Effector memory CD4-positive, alpha-beta T cell (primary cell): ENCODE data around the gene WDR86.

Source experiments
- DNase-seq, 3 donors: peaks; one replicate each; pipeline ENCODE4 v3.0.0-alpha.2; 2020
- H3K27ac ChIP-seq: 2 replicates; pipeline ENCODE4 v1.7.0; 2013; ENCODE audit warnings: mild to moderate bottlenecking, low read length, moderate library complexity; ENCODE audit not compliant: insufficient read depth, poor library complexity, severe bottlenecking
- H3K27me3 ChIP-seq: replicated peaks from 2 replicates; pipeline ENCODE4 v1.7.0; 2013; ENCODE audit warnings: mild to moderate bottlenecking, low read length; ENCODE audit not compliant: insufficient read depth, control insufficient read depth, poor library complexity, severe bottlenecking
- H3K36me3 ChIP-seq: 2 replicates; pipeline ENCODE4 v1.7.0; 2013; ENCODE audit warnings: mild to moderate bottlenecking, low read length, moderate library complexity; ENCODE audit not compliant: control insufficient read depth, insufficient read depth
- H3K4me1 ChIP-seq: 2 replicates; pipeline ENCODE4 v1.7.0; 2013; ENCODE audit warnings: low read length, mild to moderate bottlenecking; ENCODE audit not compliant: control insufficient read depth, insufficient read depth, poor library complexity, severe bottlenecking
- H3K4me3 ChIP-seq: 2 replicates; pipeline ENCODE4 v1.7.0; 2013; ENCODE audit warnings: low read length, low read depth, mild to moderate bottlenecking; ENCODE audit not compliant: insufficient read depth, poor library complexity, severe bottlenecking
- H3K9me3 ChIP-seq: 2 replicates; pipeline ENCODE4 v1.7.0; 2013; ENCODE audit warnings: mild to moderate bottlenecking, low read length, moderate library complexity; ENCODE audit not compliant: control insufficient read depth

WDR86 gene

GRCh38 chr7:151408498-151408838 lies 1.4 kb downstream of the WDR86 start:
- no peaks in the 10 kb centered on the region for H3K9me3 ChIP-seq
- DNase-seq: no peak
- H3K36me3 ChIP-seq: peaks cover 3% of the 10 kb centered on the region
- peak overlapping the region; percentile 12 for H3K4me3 ChIP-seq
- H3K4me1 ChIP-seq: peaks cover 31% of the 10 kb centered on the region
- H3K27me3 ChIP-seq: no peaks in the 10 kb centered on the region
- peak overlapping the region; percentile 85 for H3K27ac ChIP-seq

GRCh38 chr7:151406886-151407583 lies 2.8 kb downstream of the WDR86 start:
- H3K4me3 ChIP-seq: no peak overlapping the region

GRCh38 chr7:151406051-151406875 lies 3.6 kb downstream of the WDR86 start:
- no peaks in the 10 kb centered on the region for H3K36me3 ChIP-seq
- no peak overlapping the region for H3K4me3 ChIP-seq
- no peaks in the 10 kb centered on the region for H3K27me3 ChIP-seq
- H3K9me3 ChIP-seq: no peaks in the 10 kb centered on the region
- DNase-seq: no peak
- peaks cover 27% of the 10 kb centered on the region for H3K4me1 ChIP-seq
- no peak overlapping the region for H3K27ac ChIP-seq

More at GRCh38 chr7:151406886-151407583, 2.8 kb downstream of the WDR86 start:
- DNase-seq: no peak
- no peak overlapping the region for H3K27ac ChIP-seq
- H3K4me1 ChIP-seq: peaks cover 31% of the 10 kb centered on the region
- H3K27me3 ChIP-seq: no peaks in the 10 kb centered on the region
- no peaks in the 10 kb centered on the region for H3K9me3 ChIP-seq
- no peaks in the 10 kb centered on the region for H3K36me3 ChIP-seq

- no peaks in the 10 kb centered on the region for H3K36me3 ChIP-seq
- H3K27me3 ChIP-seq: no peaks in the 10 kb centered on the region
- H3K4me3 ChIP-seq: no peak overlapping the region
- no peaks in the 10 kb centered on the region for H3K9me3 ChIP-seq
- H3K27ac ChIP-seq: no peak overlapping the region
- H3K4me1 ChIP-seq: peaks cover 23% of the 10 kb centered on the region
- DNase-seq: no peak
Observed at GRCh38 chr7:151405588-151405987, 4.2 kb downstream of the WDR86 start.

GRCh38 chr7:151405056-151405455 lies 4.8 kb downstream of the WDR86 start:
- no peaks in the 10 kb centered on the region for H3K36me3 ChIP-seq
- no peak for DNase-seq
- no peak overlapping the region for H3K27ac ChIP-seq
- H3K4me1 ChIP-seq: peaks cover 18% of the 10 kb centered on the region
- no peaks in the 10 kb centered on the region for H3K9me3 ChIP-seq
- H3K4me3 ChIP-seq: no peak overlapping the region
- no peaks in the 10 kb centered on the region for H3K27me3 ChIP-seq

GRCh38 chr7:151404216-151405011 lies 5.4 kb downstream of the WDR86 start:
- no peaks in the 10 kb centered on the region for H3K27me3 ChIP-seq
- H3K9me3 ChIP-seq: no peaks in the 10 kb centered on the region
- H3K4me3 ChIP-seq: no peak overlapping the region
- no peak overlapping the region for H3K27ac ChIP-seq
- no peak for DNase-seq
- no peaks in the 10 kb centered on the region for H3K36me3 ChIP-seq
- H3K4me1 ChIP-seq: peaks cover 16% of the 10 kb centered on the region

GRCh38 chr7:151403764-151404163 lies 6.1 kb downstream of the WDR86 start:
- no peaks in the 10 kb centered on the region for H3K27me3 ChIP-seq
- H3K9me3 ChIP-seq: no peaks in the 10 kb centered on the region
- DNase-seq: no peak
- no peak overlapping the region for H3K4me3 ChIP-seq
- H3K4me1 ChIP-seq: peaks cover 11% of the 10 kb centered on the region
- no peak overlapping the region for H3K27ac ChIP-seq
- no peaks in the 10 kb centered on the region for H3K36me3 ChIP-seq

- H3K27ac ChIP-seq: no peak overlapping the region
- peaks cover 6% of the 10 kb centered on the region for H3K4me1 ChIP-seq
- H3K36me3 ChIP-seq: no peaks in the 10 kb centered on the region
- no peaks in the 10 kb centered on the region for H3K9me3 ChIP-seq
- DNase-seq: no peak
- no peaks in the 10 kb centered on the region for H3K27me3 ChIP-seq
- no peak overlapping the region for H3K4me3 ChIP-seq
Observed at GRCh38 chr7:151402029-151402835, 7.6 kb downstream of the WDR86 start.

GRCh38 chr7:151400626-151401315 lies 9.1 kb downstream of the WDR86 start:
- no peak overlapping the region for H3K4me3 ChIP-seq
- H3K4me1 ChIP-seq: peaks cover 8% of the 10 kb centered on the region
- H3K9me3 ChIP-seq: no peaks in the 10 kb centered on the region
- no peak for DNase-seq
- H3K36me3 ChIP-seq: no peaks in the 10 kb centered on the region
- H3K27ac ChIP-seq: no peak overlapping the region
- H3K27me3 ChIP-seq: no peaks in the 10 kb centered on the region
